Body of pancreas (tissue), 4 donors: ENCODE measurements around the gene KLLN.

Experiments used
- POLR2A ChIP-seq, 3 donors: fragments of 450-650 bp; IDR thresholded peaks; one replicate each; pipeline ENCODE4 v1.6.1; 2016; ENCODE audit warnings: antibody characterized with exemption in 3 of 3, mild to moderate bottlenecking in 2 of 3
- TF ChIP-seq, protein P1 (sequence below), 7 experiments: fragments of 450-650 bp in 4 of 7; fragments of 200-600 bp in 3 of 7; sonication (generic) in 3 of 7; IDR thresholded peaks; one replicate each; pipeline ENCODE4 v1.5.1; 2016 to 2019; ENCODE audit warnings: antibody characterized with exemption in 7 of 7

DNA sequence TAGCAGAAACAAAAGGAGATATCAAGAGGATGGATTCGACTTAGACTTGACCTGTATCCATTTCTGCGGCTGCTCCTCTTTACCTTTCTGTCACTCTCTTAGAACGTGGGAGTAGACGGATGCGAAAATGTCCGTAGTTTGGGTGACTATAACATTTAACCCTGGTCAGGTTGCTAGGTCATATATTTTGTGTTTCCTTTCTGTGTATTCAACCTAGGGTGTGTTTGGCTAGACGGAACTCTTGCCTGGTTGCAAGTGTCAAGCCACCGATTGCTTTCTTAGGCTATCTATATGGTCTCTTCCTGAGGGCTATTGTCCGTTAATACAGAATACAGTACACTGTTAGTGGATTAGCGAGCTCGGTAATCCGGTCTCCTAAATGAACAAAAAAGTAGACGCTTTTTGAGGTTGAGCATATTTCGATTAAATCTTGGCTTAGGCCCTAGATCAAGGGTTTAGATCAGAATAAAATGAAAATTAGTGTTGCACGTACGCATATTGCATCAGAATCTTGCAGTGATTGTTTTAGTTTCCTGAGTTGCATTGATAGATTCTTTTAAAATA is 1.2 kb upstream of the KLLN start:
- TF ChIP-seq, protein P1, sequence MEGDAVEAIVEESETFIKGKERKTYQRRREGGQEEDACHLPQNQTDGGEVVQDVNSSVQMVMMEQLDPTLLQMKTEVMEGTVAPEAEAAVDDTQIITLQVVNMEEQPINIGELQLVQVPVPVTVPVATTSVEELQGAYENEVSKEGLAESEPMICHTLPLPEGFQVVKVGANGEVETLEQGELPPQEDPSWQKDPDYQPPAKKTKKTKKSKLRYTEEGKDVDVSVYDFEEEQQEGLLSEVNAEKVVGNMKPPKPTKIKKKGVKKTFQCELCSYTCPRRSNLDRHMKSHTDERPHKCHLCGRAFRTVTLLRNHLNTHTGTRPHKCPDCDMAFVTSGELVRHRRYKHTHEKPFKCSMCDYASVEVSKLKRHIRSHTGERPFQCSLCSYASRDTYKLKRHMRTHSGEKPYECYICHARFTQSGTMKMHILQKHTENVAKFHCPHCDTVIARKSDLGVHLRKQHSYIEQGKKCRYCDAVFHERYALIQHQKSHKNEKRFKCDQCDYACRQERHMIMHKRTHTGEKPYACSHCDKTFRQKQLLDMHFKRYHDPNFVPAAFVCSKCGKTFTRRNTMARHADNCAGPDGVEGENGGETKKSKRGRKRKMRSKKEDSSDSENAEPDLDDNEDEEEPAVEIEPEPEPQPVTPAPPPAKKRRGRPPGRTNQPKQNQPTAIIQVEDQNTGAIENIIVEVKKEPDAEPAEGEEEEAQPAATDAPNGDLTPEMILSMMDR (IDR thresholded peaks at IDR 0.05) = no peak
- TF ChIP-seq POLR2A (IDR thresholded peaks at IDR 0.05) = no peak
